Kidney (tissue), 14 donors: ENCODE results near the gene PIGU. TPM values are rescaled to one million over a fixed set of nuclear protein-coding genes. Genes with fewer than 3 reads are reported as not detected.
A peak's percentile ranks its signal among the peaks of the same experiment; 100 is the strongest.

Experiments
- DNase-seq, 5 donors: peaks; one replicate each; pipeline ENCODE4 v3.0.0-alpha.2; 2013 to 2020
- FAIRE-seq: peaks from 2 replicates; lab custom pipeline; 2012; peaks lifted over from hg19 to GRCh38; lab: Jason Lieb, UNC
- H3K27ac ChIP-seq, 2 donors: one replicate each; pipeline ENCODE4 v1.7.0; 2013; ENCODE audit warnings: low read depth in 2 of 2, low read length in 2 of 2, inconsistent platforms in 1 of 2
- H3K27me3 ChIP-seq: one replicate; pipeline ENCODE4 v1.7.1; 2013; ENCODE audit warnings: low read length, inconsistent platforms; ENCODE audit not compliant: control insufficient read depth, insufficient read depth
- H3K36me3 ChIP-seq, 3 donors: one replicate each; pipeline versions ENCODE4 v1.7.0 to v1.7.1; 2013; ENCODE audit warnings: low read length in 3 of 3, control low read depth in 1 of 3, inconsistent platforms in 1 of 3; ENCODE audit not compliant: insufficient read depth in 3 of 3, control insufficient read depth in 2 of 3
- H3K4me1 ChIP-seq, 3 donors: one replicate each; pipeline versions ENCODE4 v1.7.0 to v1.7.1; 2013; ENCODE audit warnings: low read length in 3 of 3, inconsistent platforms in 1 of 3, low read depth in 1 of 3; ENCODE audit not compliant: control insufficient read depth in 2 of 3, insufficient read depth in 2 of 3
- H3K4me3 ChIP-seq, 3 donors: one replicate each; pipeline versions ENCODE4 v1.7.0 to v1.8.1; 2013; ENCODE audit warnings: low read length in 3 of 3, control low read depth in 1 of 3, inconsistent platforms in 1 of 3
- H3K9ac ChIP-seq, 3 donors: one replicate each; pipeline versions ENCODE4 v1.7.0 to v1.7.1; 2013; ENCODE audit warnings: low read length in 3 of 3, control low read depth in 1 of 3, inconsistent platforms in 1 of 3
- H3K9me3 ChIP-seq, 3 donors: one replicate each; pipeline versions ENCODE4 v1.7.0 to v1.7.1; 2013; ENCODE audit warnings: low read length in 3 of 3, control low read depth in 1 of 3, inconsistent platforms in 1 of 3; ENCODE audit not compliant: control insufficient read depth in 2 of 3, insufficient read depth in 1 of 3
- intact Hi-C: fragments of 100-400 bp; cut with DNase I; formaldehyde crosslinking; loops from one replicate; pipeline ENCODE4 v1.11.1; 2022
- polyA plus RNA-seq: library from polyadenylated mRNA; stranded (reverse); fragments of 350-450 nt; fragmentation: Illumina TruSeq; extraction: RNeasy Lipid Tissue Mini Kit (QIAGEN cat#74804); gene quantifications from one replicate; pipeline ENCODE4 v1.2.3, GENCODE V29; 2014; ENCODE audit warnings: low read depth, low replicate concordance; ENCODE audit not compliant: insufficient read depth
- total RNA-seq: library from RNA; stranded (reverse); fragmentation: NEBNext Ultra II Directional; extraction: Animal tissue kit (Norgen Biotek cat#: 25700); gene quantifications from one replicate; pipeline ENCODE4 v1.2.1, GENCODE V29; 2021
- TF ChIP-seq, protein P1 (sequence below): IDR thresholded peaks from 3 replicates; pipeline ENCODE4 v1.5.1; 2012; ENCODE audit warnings: mild to moderate bottlenecking, moderate library complexity, borderline replicate concordance; ENCODE audit not compliant: insufficient read depth; ENCODE audit errors: extremely low read depth
- donor health status: control.
- donor health status: control.
- donor health status: control.
- donor health status: control.
- donor health status: control.
- donor health status: DM: yes; HTN: yes; CAD: no.
- donor health status: Normal renal cell carcinoma (clear cell type).

Gene PIGU
- total and polyA plus RNA-seq, 2 donors from 2014 or later, result 15.9 to 42.0 TPM

DNA sequence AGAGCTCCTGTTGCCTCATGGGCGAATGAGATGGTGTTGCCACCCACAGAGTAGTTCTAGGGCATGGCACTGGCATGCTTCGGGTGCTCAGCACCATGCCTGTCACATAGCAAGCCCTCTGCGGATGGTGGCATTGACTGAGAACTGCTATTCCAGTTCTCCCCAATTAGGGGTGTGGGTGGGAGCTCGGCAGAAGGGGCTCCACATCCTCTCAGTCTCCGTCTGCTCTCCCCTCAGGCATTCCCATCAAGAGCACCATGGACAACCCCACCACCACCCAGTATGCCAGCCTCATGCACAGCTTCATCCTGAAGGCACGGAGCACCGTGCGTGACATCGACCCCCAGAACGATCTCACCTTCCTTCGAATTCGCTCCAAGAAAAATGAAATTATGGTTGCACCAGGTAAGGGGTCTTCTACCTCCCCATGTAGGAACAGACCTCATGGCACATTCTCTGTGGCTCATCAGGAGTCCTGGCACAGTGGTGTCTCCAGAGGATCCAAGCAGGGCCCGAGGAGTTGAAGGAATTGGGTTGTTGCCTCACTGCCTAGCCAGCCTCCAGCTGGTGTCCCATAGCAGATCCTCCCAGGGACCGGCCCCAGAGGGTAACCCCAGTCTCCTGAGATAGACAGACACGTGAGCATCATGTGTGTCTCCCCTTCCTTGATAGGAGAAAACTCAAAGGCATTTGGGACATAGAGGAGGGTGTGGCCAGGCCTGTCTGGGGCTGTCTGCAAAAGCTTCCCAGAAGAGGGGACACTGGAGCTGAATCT is 142.3 kb downstream of the PIGU start:
- TF ChIP-seq, protein P1, sequence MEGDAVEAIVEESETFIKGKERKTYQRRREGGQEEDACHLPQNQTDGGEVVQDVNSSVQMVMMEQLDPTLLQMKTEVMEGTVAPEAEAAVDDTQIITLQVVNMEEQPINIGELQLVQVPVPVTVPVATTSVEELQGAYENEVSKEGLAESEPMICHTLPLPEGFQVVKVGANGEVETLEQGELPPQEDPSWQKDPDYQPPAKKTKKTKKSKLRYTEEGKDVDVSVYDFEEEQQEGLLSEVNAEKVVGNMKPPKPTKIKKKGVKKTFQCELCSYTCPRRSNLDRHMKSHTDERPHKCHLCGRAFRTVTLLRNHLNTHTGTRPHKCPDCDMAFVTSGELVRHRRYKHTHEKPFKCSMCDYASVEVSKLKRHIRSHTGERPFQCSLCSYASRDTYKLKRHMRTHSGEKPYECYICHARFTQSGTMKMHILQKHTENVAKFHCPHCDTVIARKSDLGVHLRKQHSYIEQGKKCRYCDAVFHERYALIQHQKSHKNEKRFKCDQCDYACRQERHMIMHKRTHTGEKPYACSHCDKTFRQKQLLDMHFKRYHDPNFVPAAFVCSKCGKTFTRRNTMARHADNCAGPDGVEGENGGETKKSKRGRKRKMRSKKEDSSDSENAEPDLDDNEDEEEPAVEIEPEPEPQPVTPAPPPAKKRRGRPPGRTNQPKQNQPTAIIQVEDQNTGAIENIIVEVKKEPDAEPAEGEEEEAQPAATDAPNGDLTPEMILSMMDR, result no peak
- Histone ChIP-seq H3K27me3 (no peaks in the 10 kb centered on the region), H3K9me3 (no peaks in the 10 kb centered on the region), H3K9ac (no peak overlapping the region), H3K4me1 (peaks cover 0 to 3% (median 0%) of the 10 kb centered on the region in 3 donors), H3K4me3 (no peak overlapping the region), H3K36me3 (peaks cover 3 to 51% (median 37%) of the 10 kb centered on the region in 3 donors), H3K27ac (no peak overlapping the region)
- DNase-seq (no peak), FAIRE-seq (no peak)
- intact Hi-C loops, result no loop called here

DNA sequence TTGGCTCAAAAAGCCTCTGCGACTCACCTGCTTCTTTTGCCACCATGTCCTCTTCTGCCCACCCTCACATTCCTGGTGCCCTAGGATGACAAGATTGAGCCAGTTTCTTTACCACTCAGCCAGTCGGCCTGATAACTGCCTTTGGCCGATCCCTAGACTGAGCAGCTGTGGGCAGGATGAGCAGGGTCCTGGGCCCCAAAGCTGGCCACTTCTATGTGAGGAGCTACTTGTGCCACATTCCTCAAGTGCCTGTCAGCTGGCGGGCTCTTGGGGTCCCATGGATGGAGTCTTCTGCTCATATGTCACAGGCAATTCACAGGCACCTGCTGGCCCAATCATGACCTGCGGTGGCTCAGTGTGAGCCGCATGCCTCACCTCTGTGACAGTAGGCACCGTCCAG is 144.1 kb downstream of the PIGU start:
- Histone ChIP-seq H3K9me3 (no peaks in the 10 kb centered on the region), H3K27me3 (no peaks in the 10 kb centered on the region), H3K27ac (no peak overlapping the region), H3K4me3 (no peak overlapping the region), H3K9ac (no peak overlapping the region), H3K4me1 (peaks cover 0 to 7% (median 6%) of the 10 kb centered on the region in 3 donors), H3K36me3 (peaks cover 3 to 56% (median 40%) of the 10 kb centered on the region in 3 donors)
- FAIRE-seq, result no peak
- intact Hi-C loops, result no loop called here
- TF ChIP-seq, protein P1, result no peak
- DNase-seq, result no peak

DNA sequence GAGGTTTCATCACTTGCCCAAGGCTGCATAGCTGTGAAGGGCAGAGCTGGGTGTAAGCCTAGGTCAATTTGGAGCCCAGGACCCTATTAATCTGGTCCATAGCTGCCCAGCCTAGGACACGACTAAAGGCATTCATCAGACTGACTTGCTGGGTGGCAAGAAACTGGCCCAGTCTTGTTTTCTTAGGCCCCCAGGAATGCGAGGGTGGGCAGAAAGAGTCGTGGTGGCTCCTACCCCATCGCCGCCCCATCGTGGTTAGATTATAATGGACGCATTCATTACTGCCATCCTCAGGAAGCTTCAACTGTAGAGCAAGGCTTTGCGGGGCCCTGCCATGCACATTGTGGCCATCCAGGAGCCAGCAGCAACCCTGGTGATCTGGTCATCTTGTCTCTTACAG is 144.6 kb downstream of the PIGU start:
- intact Hi-C loops, result no loop called here
- FAIRE-seq, result no peak

More for the DNA sequence above, 144.6 kb downstream of the PIGU start:
- peaks cover 3 to 60% (median 44%) of the 10 kb centered on the region in 3 donors for H3K36me3 ChIP-seq
- no peak overlapping the region for H3K27ac ChIP-seq
- no peak overlapping the region for H3K4me3 ChIP-seq
- H3K9ac ChIP-seq, result no peak overlapping the region
- H3K27me3 ChIP-seq, result no peaks in the 10 kb centered on the region
- TF ChIP-seq, protein P1, result no peak
- no peaks in the 10 kb centered on the region for H3K9me3 ChIP-seq
- peaks cover 0 to 10% (median 7%) of the 10 kb centered on the region in 3 donors for H3K4me1 ChIP-seq
- DNase-seq, result peak in 1 of 5 donors; percentile 14
